GM12878 (cell line): ENCODE measurements around the gene PFN4. TPM values are rescaled to one million over a fixed set of nuclear protein-coding genes. Genes with fewer than 3 reads are reported as not detected.

Experiments used
- CEBPZ ChIP-seq: fragments of 150-350 bp; IDR thresholded peaks from 2 replicates; pipeline ENCODE4 v1.6.1; 2016; ENCODE audit warnings: low read depth, low read length
- CHD1 ChIP-seq: IDR thresholded peaks from 2 replicates; pipeline ENCODE4 v1.6.1; 2012; ENCODE audit warnings: low read depth, low read length, improper control_type of control experiment
- CUX1 ChIP-seq: IDR thresholded peaks from 2 replicates; pipeline ENCODE4 v1.6.1; 2012; ENCODE audit warnings: improper control_type of control experiment, low read depth, low read length; ENCODE audit not compliant: insufficient replicate concordance
- DPF2 ChIP-seq: fragments of 450-650 bp; IDR thresholded peaks from 2 replicates; pipeline ENCODE4 v1.6.1; 2017; ENCODE audit warnings: mild to moderate bottlenecking
- HCFC1 ChIP-seq: fragments of 150-350 bp; IDR thresholded peaks from 2 replicates; pipeline ENCODE4 v1.6.1; 2014; ENCODE audit warnings: low read length
- IKZF1 ChIP-seq: fragments of 450-650 bp; conservative IDR thresholded peaks from 2 replicates; pipeline ENCODE4 v1.6.1; 2017; ENCODE audit warnings: antibody characterized with exemption, mild to moderate bottlenecking
- MEF2A ChIP-seq: IDR thresholded peaks from 2 replicates; pipeline ENCODE4 v1.6.1; 2011; ENCODE audit warnings: low read depth, mild to moderate bottlenecking, low read length, moderate library complexity; ENCODE audit not compliant: insufficient read depth
- MYB ChIP-seq: fragments of 150-350 bp; IDR thresholded peaks from 2 replicates; pipeline ENCODE4 v1.6.1; 2014; ENCODE audit warnings: mild to moderate bottlenecking, low read depth, low read length, borderline replicate concordance
- RBBP5 ChIP-seq: fragments of 200-600 bp; sonication (generic); conservative IDR thresholded peaks from 2 replicates; pipeline ENCODE4 v1.6.1; 2016
- SMC3 ChIP-seq: IDR thresholded peaks from 2 replicates; pipeline ENCODE4 v1.6.1; 2011; ENCODE audit warnings: low read length, improper control_type of control experiment, borderline replicate concordance
- TBL1XR1 ChIP-seq: IDR thresholded peaks from 2 replicates; pipeline ENCODE4 v1.6.1; 2012; ENCODE audit warnings: low read depth, low read length, improper control_type of control experiment
- ZBED1 ChIP-seq: IDR thresholded peaks from 2 replicates; pipeline ENCODE4 v1.6.1; 2016; ENCODE audit warnings: borderline replicate concordance
- ZNF207 ChIP-seq: fragments of 450-650 bp; IDR thresholded peaks from 2 replicates; pipeline ENCODE4 v1.6.1; 2014; ENCODE audit warnings: antibody characterized with exemption, mild to moderate bottlenecking, borderline replicate concordance
- ZNF24 ChIP-seq: fragments of 450-650 bp; IDR thresholded peaks from 2 replicates; pipeline ENCODE4 v1.6.1; 2017; ENCODE audit warnings: antibody characterized with exemption, mild to moderate bottlenecking
- ZZZ3 ChIP-seq: IDR thresholded peaks from 2 replicates; pipeline ENCODE4 v1.6.1; 2011; ENCODE audit warnings: low read depth; ENCODE audit not compliant: control insufficient read depth, insufficient read length
- polyA plus RNA-seq, 11 experiments: library from polyadenylated mRNA; depleted of rRNA in 4 of 11; unstranded in 6 of 11; stranded (reverse) in 5 of 11; fragments of >200 nt; fragmentation: Nextera tagmentation in 4 of 11; fragmentation: Illumina TruSeq in 1 of 11; extraction: Ambion mirVana in 4 of 11; extraction: Trizol in 1 of 11; gene quantifications; 1 replicate in 1 of 11; 2 replicates in 10 of 11; pipeline versions ENCODE4 v1.2.1 to v1.2.3, GENCODE V29; 2011 to 2016; ENCODE audit warnings: inconsistent platforms in 2 of 11, missing spikeins in 2 of 11, low read depth in 1 of 11
- total RNA-seq, 4 experiments: library from RNA; depleted of rRNA in 3 of 4; stranded (reverse); fragments of >200 nt in 3 of 4; fragmentation: Illumina TruSeq in 1 of 4; extraction: Trizol in 1 of 4; gene quantifications; 2 replicates each; pipeline versions ENCODE4 v1.2.1 to v1.2.3, GENCODE V29; 2013 to 2021
- TF ChIP-seq, protein P1 (sequence below): fragments of 450-650 bp; IDR thresholded peaks from 2 replicates; pipeline ENCODE4 v1.6.1; 2017; ENCODE audit warnings: mild to moderate bottlenecking
- TF ChIP-seq, protein P2 (sequence below), 3 experiments: IDR thresholded peaks in 2 of 3; conservative IDR thresholded peaks in 1 of 3; 2 replicates each; pipeline ENCODE4 v1.5.1; 2011; ENCODE audit warnings: low read depth in 3 of 3, low read length in 3 of 3, mild to moderate bottlenecking in 3 of 3, control low read depth in 2 of 3, moderate library complexity in 2 of 3, inconsistent platforms in 1 of 3, mixed read lengths in 1 of 3; ENCODE audit not compliant: control insufficient read depth in 2 of 3, insufficient read depth in 1 of 3; ENCODE audit errors: extremely low read depth in 1 of 3

The PFN4 gene
- total and polyA plus RNA-seq, 10 of the 15 experiments (the other 5 are each of a cell fraction or from before 2014, with no cell fraction given): 0.12 to 2.1 (median 1.0) TPM

DNA sequence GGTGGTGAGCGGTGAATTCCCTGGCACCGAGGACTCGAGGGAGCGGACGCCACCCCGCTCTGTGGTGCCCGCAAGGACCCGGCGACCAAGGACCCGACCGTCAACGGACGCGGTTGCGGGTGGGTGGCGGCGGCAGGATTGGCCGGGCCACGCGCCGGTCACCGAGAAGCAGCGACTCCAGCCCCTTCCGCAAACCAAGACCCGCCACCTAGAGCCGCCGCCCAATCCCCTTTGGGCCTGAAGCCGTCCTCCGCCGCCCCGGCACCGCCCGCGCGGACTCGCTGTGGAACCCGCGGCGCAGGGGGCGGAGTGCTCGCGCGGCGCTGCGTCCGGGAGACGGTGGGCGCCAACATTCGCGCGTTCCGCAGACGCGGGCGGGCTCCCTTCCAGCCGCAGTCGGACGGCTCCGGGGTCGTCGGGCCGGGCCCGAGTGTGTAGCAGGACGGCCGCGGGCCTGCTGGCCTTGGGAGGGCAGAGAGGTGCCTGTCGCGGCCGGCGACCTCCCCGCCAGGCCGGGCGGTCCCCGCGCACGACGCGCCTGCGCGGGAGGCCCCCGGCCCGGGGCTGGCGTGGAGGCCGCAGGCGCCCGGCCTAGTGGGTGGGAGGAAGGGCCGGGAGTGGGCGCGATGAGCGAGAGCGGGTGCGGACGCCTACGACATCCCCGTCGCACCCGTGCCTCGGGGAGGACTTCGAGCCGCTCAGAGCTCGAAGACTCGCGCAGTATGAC is at the start of gene PFN4, which contains the start of gene FAM228B (continued):
- TF ChIP-seq, protein P1, sequence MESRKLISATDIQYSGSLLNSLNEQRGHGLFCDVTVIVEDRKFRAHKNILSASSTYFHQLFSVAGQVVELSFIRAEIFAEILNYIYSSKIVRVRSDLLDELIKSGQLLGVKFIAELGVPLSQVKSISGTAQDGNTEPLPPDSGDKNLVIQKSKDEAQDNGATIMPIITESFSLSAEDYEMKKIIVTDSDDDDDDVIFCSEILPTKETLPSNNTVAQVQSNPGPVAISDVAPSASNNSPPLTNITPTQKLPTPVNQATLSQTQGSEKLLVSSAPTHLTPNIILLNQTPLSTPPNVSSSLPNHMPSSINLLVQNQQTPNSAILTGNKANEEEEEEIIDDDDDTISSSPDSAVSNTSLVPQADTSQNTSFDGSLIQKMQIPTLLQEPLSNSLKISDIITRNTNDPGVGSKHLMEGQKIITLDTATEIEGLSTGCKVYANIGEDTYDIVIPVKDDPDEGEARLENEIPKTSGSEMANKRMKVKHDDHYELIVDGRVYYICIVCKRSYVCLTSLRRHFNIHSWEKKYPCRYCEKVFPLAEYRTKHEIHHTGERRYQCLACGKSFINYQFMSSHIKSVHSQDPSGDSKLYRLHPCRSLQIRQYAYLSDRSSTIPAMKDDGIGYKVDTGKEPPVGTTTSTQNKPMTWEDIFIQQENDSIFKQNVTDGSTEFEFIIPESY: no peak
- TF ChIP-seq MEF2A (no peak), TBL1XR1 (no peak), SMC3 (no peak), RBBP5 (no peak), ZBED1 (no peak), CEBPZ (no peak), ZNF24 (no peak), DPF2 (peak; percentile 96), ZNF207 (0 out of 2 replicates have a peak, but pooled peaks have one; percentile 62), MYB (no peak), IKZF1 (peak; percentile 92), CHD1 (no peak), ZZZ3 (no peak), CUX1 (no peak), HCFC1 (no peak)
- TF ChIP-seq, protein P2, sequence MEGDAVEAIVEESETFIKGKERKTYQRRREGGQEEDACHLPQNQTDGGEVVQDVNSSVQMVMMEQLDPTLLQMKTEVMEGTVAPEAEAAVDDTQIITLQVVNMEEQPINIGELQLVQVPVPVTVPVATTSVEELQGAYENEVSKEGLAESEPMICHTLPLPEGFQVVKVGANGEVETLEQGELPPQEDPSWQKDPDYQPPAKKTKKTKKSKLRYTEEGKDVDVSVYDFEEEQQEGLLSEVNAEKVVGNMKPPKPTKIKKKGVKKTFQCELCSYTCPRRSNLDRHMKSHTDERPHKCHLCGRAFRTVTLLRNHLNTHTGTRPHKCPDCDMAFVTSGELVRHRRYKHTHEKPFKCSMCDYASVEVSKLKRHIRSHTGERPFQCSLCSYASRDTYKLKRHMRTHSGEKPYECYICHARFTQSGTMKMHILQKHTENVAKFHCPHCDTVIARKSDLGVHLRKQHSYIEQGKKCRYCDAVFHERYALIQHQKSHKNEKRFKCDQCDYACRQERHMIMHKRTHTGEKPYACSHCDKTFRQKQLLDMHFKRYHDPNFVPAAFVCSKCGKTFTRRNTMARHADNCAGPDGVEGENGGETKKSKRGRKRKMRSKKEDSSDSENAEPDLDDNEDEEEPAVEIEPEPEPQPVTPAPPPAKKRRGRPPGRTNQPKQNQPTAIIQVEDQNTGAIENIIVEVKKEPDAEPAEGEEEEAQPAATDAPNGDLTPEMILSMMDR (IDR thresholded peaks at IDR 0.05 in 2 of 3, conservative IDR thresholded peaks at IDR 0.05 in 1 of 3; ENCODE audit: control insufficient read depth in 2 of 3, extremely low read depth in 1 of 3, insufficient read depth in 1 of 3, low read depth in 3 of 3, low read length in 3 of 3): no peak
